Mucosa of stomach (tissue), 1 donor: ENCODE results near the gene TMC8.

Experiments
- H3K27me3 ChIP-seq: one replicate; pipeline ENCODE4 v1.7.0; 2013; ENCODE audit warnings: mild to moderate bottlenecking, low read length; ENCODE audit not compliant: control insufficient read depth, insufficient read depth
- H3K36me3 ChIP-seq: one replicate; pipeline ENCODE4 v1.7.0; 2013; ENCODE audit warnings: low read length; ENCODE audit not compliant: control insufficient read depth, insufficient read depth
- H3K4me1 ChIP-seq: one replicate; pipeline ENCODE4 v1.7.0; 2013; ENCODE audit warnings: mild to moderate bottlenecking, low read length; ENCODE audit not compliant: control insufficient read depth, insufficient read depth
- H3K4me3 ChIP-seq: one replicate; pipeline ENCODE4 v1.7.0; 2013; ENCODE audit warnings: low read length
- H3K9ac ChIP-seq: one replicate; pipeline ENCODE4 v1.7.0; 2013; ENCODE audit warnings: mild to moderate bottlenecking, low read length, moderate library complexity
- H3K9me3 ChIP-seq: one replicate; pipeline ENCODE4 v1.7.0; 2013; ENCODE audit warnings: mild to moderate bottlenecking, low read length, moderate library complexity; ENCODE audit not compliant: control insufficient read depth
- donor health status: Pancreatic carcinoma.

Gene TMC8

DNA sequence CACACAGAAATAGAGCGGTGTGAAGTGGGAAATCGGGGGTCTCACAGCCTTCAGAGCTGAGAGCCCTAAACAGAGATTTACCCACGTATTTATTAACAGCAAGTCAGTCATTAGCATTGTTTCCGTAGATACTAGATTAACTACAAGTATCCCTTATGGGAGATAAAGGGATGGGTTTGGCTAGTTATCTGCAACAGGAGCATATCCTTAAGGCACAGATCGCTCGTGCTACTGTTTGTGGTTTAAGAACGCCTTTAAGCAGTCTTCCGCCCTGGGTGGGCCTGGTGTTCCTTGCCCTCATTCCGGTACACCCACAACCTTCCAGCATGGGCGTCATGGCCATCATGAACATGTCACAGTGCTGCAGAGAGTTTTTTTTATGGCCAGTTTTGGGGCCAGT, 29.0 kb upstream of the TMC8 start:
- H3K36me3 ChIP-seq, result peaks cover 15% of the 10 kb centered on the region
- H3K4me3 ChIP-seq, result no peak overlapping the region
- H3K9ac ChIP-seq, result no peak overlapping the region
- H3K9me3 ChIP-seq, result no peaks in the 10 kb centered on the region
- no peaks in the 10 kb centered on the region for H3K4me1 ChIP-seq
- H3K27me3 ChIP-seq, result no peaks in the 10 kb centered on the region

DNA sequence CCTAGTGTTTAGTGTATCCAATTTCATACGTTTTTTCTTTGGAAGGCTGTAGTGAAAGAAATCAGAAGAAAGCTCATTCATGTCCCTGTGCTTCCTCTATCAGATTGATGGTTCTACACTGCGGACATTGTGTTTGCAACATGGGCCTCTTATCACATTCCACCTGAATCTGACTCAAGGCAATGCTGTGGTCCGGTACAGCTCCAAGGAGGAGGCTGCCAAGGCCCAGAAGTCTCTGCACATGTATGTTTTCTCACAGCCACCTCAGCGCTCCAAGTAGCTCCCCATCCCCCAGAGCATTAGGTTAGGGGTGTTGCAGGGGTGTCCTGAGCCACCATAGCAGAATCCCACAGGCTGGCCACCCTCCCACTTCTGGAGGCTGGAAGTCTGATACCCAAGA, 27.3 kb upstream of the TMC8 start:
- H3K9ac ChIP-seq, result no peak overlapping the region
- H3K27me3 ChIP-seq, result no peaks in the 10 kb centered on the region
- H3K9me3 ChIP-seq, result no peaks in the 10 kb centered on the region
- H3K4me3 ChIP-seq, result no peak overlapping the region
- H3K4me1 ChIP-seq, result no peaks in the 10 kb centered on the region
- peaks cover 7% of the 10 kb centered on the region for H3K36me3 ChIP-seq

DNA sequence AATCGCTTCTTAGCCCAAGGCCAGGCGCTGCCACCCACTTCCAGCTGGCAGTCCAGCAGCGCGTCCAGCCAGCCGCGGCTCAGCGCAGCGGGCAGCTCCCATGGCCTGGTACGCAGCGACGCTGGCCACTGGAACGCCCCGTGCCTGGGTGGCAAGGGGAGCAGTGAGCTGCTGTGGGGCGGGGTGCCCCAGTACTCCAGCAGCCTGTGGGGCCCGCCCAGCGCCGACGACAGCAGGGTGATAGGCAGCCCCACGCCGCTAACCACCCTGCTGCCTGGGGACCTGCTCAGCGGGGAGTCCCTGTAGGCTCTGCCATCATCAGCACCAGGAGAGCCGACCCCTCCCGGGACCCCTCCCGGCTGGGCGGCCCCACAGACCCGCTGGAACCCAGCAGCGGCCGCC, 26.0 kb upstream of the TMC8 start:
- no peaks in the 10 kb centered on the region for H3K27me3 ChIP-seq
- no peak overlapping the region for H3K9ac ChIP-seq
- no peaks in the 10 kb centered on the region for H3K36me3 ChIP-seq
- H3K4me1 ChIP-seq, result no peaks in the 10 kb centered on the region
- H3K4me3 ChIP-seq, result no peak overlapping the region
- H3K9me3 ChIP-seq, result no peaks in the 10 kb centered on the region

DNA sequence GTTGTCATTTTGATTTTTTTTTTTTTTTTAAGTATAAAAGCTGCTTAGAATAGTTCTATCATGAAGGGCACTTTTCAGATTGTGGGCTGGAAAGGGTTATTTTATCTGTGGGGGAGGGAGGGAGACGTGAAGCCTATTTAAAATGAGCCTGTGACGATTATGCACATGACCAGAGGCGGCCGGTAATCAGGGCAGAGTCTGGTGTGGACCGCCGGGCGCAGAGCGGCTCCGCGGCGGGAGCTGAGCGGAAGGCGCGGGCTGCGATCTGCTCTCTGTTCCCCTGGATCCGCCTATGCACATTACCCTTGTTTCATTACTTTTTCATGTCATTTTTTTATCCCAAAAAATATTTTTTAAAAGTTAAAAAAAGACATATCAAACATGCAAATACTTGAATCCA, 25.5 kb upstream of the TMC8 start:
- Histone ChIP-seq H3K9me3 (no peaks in the 10 kb centered on the region), H3K36me3 (no peaks in the 10 kb centered on the region), H3K27me3 (no peaks in the 10 kb centered on the region), H3K4me1 (no peaks in the 10 kb centered on the region), H3K9ac (no peak overlapping the region), H3K4me3 (no peak overlapping the region)

DNA sequence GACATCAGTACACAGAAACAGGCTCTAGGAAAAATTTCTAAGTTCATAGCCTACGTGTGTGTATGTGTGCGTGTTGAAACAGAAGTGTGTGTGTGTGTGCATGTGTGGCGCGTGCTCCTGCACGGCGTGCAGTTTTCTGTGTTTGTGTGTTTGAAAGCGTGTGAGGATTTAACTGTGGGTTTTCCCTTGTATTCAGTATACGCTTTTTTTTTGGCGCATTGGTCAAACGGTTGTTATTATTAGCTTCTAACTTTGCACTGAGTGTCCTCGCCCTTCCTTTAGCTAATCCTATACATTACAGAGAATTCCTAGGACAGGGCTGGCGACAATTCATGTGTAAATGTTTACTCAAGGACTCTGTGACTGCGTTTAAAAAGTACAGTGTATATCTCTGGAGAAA, 25.0 kb upstream of the TMC8 start:
- no peak overlapping the region for H3K4me3 ChIP-seq
- no peaks in the 10 kb centered on the region for H3K36me3 ChIP-seq
- H3K9me3 ChIP-seq, result no peaks in the 10 kb centered on the region
- no peaks in the 10 kb centered on the region for H3K27me3 ChIP-seq
- H3K9ac ChIP-seq, result no peak overlapping the region
- H3K4me1 ChIP-seq, result no peaks in the 10 kb centered on the region

DNA sequence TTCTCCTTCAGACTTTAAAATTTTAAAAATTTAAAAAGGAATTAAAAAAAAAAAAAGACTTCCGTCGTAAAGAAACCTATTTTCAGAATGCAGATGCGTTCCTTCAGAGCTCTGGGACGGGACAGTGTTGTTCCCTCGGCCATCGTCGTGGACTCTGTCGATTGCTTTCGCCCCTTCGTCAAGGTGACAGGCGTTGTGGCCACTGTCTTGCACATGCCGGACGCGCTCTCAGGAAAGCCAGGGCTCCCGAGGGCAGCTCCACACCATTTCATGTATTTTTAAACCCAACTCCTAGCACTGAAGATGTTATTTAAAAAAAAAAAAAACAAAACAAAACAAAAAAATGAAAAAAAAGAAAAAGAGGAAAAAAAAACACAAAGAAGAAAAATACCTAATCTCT, 24.4 kb upstream of the TMC8 start:
- no peaks in the 10 kb centered on the region for H3K4me1 ChIP-seq
- H3K9ac ChIP-seq, result no peak overlapping the region
- H3K4me3 ChIP-seq, result no peak overlapping the region
- no peaks in the 10 kb centered on the region for H3K27me3 ChIP-seq
- no peaks in the 10 kb centered on the region for H3K36me3 ChIP-seq
- no peaks in the 10 kb centered on the region for H3K9me3 ChIP-seq

DNA sequence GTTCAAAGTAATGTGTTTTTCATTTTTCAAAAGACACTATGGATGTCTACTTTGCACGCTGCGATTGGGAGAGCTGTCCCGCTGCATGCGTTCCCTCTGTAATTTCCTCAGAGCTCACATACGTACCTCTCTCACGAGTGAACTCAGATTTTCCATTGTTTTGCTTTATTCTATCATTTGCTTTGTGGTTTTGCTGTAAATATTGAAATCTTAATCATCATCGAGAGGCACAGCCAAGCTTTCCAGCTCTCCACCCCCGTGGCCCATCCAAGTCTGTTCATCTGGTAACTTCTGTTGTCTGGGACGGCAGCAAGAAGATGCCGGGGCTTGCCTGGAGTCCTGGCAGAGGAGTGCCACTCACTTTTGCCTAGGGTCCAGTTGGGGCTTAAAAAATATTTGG, 23.1 kb upstream of the TMC8 start:
- Histone ChIP-seq H3K27me3 (no peaks in the 10 kb centered on the region), H3K4me3 (no peak overlapping the region), H3K4me1 (peaks cover 2% of the 10 kb centered on the region), H3K9ac (no peak overlapping the region), H3K36me3 (no peaks in the 10 kb centered on the region), H3K9me3 (no peaks in the 10 kb centered on the region)

DNA sequence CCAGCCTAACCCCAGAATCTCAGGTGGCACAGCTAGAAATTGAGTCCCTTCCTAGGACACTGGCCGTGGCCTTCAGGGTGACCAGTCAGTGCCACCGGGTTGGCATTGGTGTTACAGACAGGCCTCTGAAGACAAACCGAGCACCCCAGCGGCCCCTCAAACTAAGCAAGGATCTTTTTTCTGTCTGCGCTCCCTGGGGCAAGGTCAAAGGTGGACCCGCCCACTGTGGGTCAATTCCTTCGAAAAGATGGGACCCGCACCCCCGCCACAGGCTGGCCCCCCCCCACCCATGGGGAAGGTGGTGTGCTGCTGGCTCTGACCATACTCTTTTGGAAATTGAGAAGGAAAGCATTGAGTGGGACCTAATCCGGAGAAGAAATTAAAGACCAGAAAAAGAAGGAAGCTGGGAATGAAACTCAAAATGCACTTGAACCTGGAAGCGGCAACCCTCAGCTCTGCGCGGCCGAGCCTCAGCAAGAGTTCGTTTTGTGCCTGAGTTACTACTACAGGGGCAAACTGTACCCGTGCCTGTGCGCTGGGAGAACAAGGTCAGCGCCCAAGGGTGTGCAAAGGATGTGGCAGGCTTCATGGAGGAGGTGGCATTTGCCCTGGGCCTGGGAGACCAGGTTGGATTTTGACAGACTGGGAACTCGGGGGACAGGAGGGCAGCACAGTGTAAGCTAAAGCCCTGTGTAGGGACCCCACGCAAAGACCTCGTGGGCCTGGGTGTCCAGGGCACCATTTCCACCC, 22.4 kb upstream of the TMC8 start:
- no peaks in the 10 kb centered on the region for H3K36me3 ChIP-seq

DNA sequence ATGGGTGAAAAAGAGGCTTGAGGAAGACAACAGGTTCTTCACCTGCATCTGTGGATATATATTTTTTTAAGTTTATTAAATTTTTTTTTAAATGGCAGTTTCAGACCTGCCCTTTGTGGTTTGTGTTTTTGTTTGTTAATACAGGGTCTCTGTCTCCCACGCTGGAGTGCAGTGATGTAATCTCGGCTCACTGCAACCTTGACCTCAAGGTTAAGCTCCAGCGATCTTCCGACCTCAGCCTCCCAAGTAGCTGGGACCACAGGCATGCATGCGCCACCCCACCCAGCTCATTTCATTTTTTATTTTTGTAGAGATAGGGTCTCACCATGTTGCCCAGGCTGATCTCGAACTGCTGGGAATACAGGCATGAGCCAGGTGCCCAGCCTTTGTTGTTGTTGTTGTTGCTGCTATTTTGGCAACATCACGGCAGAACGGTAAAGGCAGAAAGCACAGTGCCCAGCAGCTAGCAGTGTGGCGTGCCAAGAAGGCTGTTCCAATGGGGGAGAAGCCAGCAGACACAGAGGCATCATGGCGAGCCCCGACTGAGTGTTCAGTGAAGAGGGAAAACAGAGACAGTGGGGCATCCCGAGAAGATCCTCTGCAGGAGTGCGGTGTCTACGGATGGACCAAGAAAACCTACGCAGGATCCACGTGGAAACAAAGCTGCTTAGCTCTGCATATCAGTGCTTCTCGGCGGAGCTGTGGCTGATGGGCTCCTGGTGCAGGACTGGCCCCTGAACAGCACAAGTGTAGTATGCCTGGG, 21.7 kb upstream of the TMC8 start:
- Histone ChIP-seq H3K36me3 (no peaks in the 10 kb centered on the region), H3K27me3 (no peaks in the 10 kb centered on the region), H3K4me1 (peaks cover 8% of the 10 kb centered on the region)

More for the DNA sequence above, 22.4 kb upstream of the TMC8 start:
- Histone ChIP-seq H3K4me3 (no peak overlapping the region), H3K4me1 (peaks cover 8% of the 10 kb centered on the region), H3K9ac (no peak overlapping the region), H3K27me3 (no peaks in the 10 kb centered on the region), H3K9me3 (no peaks in the 10 kb centered on the region)

DNA sequence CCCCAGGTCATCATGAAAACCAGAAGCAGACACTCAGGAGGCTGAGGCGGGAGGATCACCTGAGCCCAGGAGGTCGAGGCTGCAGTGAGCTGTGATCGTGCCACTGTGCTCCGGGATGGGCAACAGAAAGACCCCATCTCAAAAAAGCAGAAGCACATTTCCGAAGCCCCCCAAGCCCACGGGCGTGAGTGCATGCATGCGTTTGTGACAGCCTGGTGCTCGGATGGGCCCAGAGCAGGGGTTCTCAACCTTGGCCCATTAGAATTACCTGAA, 21.1 kb upstream of the TMC8 start:
- no peaks in the 10 kb centered on the region for H3K36me3 ChIP-seq
- H3K9ac ChIP-seq, result no peak overlapping the region
- H3K27me3 ChIP-seq, result no peaks in the 10 kb centered on the region
- no peaks in the 10 kb centered on the region for H3K9me3 ChIP-seq
- no peak overlapping the region for H3K4me3 ChIP-seq
- peaks cover 8% of the 10 kb centered on the region for H3K4me1 ChIP-seq

More for the DNA sequence above, 21.7 kb upstream of the TMC8 start:
- no peaks in the 10 kb centered on the region for H3K9me3 ChIP-seq
- H3K9ac ChIP-seq, result no peak overlapping the region
- H3K4me3 ChIP-seq, result no peak overlapping the region

DNA sequence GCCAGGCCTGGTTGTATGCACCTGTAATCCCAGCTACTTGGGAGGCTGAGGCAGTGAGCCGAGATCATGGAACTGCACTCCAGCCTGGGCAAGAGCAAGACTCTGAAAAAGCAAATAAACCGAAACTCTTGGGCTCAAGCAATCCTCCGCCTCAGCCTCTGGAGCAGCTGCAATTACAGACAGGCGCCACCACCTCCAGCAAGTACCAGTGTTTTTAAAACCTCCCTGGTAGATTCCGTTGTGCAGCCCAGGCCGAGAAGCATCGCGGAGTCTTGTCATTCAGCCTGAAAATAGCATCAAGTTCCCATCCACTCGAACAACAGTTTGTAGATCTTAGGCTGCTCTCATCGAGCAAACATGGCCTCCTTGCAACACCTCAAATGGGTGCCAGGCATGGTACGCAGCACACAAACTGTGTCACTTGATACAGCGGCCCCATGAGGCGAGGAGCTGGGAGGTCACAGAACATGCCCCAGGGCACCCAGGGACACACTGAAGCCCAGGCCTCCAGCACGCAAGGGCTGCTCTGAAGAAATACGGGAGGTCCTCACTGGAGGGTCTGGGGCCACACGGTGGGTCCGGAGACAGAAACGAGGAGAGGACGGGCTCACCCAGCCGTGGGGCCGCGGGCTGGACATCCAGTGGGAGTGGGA, 20.1 kb upstream of the TMC8 start:
- no peaks in the 10 kb centered on the region for H3K9me3 ChIP-seq
- no peak overlapping the region for H3K9ac ChIP-seq
- no peaks in the 10 kb centered on the region for H3K27me3 ChIP-seq
- no peaks in the 10 kb centered on the region for H3K36me3 ChIP-seq
- peaks cover 8% of the 10 kb centered on the region for H3K4me1 ChIP-seq
- H3K4me3 ChIP-seq, result no peak overlapping the region

DNA sequence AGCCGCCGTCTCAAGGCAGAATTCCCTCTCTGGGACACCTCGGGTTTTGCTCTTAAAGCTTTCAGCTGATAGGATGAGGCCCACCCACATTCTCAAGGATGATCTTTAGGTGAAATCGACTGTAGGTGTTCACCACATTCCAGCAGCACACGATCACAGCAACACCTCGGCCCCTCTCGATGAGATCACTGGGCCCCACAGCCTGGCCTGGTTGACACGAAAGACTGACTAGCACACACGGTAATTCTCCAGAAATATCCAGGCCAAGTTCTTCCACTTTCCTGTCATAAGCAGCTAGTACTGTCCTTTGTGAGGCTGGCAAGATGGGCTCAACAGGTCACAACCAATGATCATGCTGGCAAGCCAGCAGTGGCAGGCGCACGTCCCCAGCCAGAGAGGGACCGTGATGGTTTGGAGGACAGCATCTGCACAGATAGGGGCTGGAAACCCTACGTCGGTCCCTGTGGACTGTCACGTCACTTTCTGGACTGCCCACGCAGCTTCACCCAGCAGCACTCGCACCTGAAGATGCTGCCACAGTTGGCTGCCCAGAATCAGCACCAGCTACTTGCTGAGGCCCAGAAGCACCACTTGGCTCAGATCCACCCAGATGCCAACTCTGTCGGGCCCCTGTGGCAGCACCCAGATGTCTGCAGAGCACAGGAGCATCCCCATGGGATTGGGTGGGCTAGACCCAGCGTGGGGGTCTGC, 19.4 kb upstream of the TMC8 start:
- Histone ChIP-seq H3K4me1 (peaks cover 8% of the 10 kb centered on the region), H3K36me3 (no peaks in the 10 kb centered on the region), H3K4me3 (no peak overlapping the region), H3K9me3 (no peaks in the 10 kb centered on the region), H3K27me3 (no peaks in the 10 kb centered on the region), H3K9ac (no peak overlapping the region)
